ENCODE data around the gene MVB12A.

Gene MVB12A

DNA sequence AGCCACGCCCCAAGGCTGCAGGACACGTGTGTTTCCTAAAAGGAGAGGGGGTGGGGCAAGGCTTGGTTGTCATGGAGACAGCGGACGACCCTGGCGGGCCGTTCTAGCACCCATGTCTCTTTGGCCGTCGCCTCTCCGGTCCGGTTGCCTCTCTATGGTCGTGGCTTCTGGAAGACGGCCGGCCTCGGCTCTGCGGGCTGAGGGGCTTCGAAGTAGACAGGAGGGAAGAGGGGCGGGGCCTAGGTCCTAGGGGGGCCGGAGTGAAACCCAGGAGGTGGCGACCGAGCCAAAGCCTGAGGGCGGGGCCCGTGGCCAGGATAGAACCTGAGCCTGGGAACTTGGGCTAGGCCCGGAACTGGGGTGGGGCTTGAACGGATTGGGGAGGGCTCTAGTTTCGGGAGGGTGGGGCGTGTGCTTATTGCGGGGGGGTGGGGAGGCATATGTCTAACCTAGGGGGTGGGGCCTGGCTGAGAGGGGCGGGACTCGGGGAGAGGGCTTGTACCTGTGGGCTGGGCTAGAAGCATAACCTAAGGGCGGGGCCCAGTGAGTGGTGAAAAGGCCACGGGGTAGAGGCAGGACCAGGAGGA is 49.7 kb downstream of the MVB12A start:
- Histone ChIP-seq H3K27me3 (ENCODE audit: low read length) (no peaks in the 10 kb centered on the region), H3K79me2 (ENCODE audit: insufficient read depth, low read length) (no peaks in the 10 kb centered on the region), H2AFZ (ENCODE audit: low read depth, low read length, severe bottlenecking) (peak overlapping the region; percentile 85), H3K4me3 (ENCODE audit: insufficient read depth, low read length, poor library complexity, severe bottlenecking) (peak overlapping the region; percentile 61), H3K9me2 (replicated peaks; ENCODE audit: insufficient read depth, low read length) (no peaks in the 10 kb centered on the region), H3F3A (ENCODE audit: insufficient read depth) (no peaks in the 10 kb centered on the region; the same call in 1 of the 2 replicates), H3K9ac (ENCODE audit: low read length) (peak overlapping the region; percentile 52; the same call in 1 of the 2 replicates), H3K36me3 (ENCODE audit: low read length) (no peaks in the 10 kb centered on the region), H4K20me1 (ENCODE audit: low read depth, low read length) (no peaks in the 10 kb centered on the region), H3K4me2 (ENCODE audit: low read depth, low read length, poor library complexity, severe bottlenecking) (peak overlapping the region; percentile 96), H3K9me3 (ENCODE audit: insufficient read depth, low read length) (no peaks in the 10 kb centered on the region), H3K27ac (ENCODE audit: low read depth, low read length) (no peak overlapping the region)
- no peak for TF ChIP-seq EZH2phosphoT487 (conservative IDR thresholded peaks at IDR 0.05; ENCODE audit: low read length)
- TF ChIP-seq, protein P1, sequence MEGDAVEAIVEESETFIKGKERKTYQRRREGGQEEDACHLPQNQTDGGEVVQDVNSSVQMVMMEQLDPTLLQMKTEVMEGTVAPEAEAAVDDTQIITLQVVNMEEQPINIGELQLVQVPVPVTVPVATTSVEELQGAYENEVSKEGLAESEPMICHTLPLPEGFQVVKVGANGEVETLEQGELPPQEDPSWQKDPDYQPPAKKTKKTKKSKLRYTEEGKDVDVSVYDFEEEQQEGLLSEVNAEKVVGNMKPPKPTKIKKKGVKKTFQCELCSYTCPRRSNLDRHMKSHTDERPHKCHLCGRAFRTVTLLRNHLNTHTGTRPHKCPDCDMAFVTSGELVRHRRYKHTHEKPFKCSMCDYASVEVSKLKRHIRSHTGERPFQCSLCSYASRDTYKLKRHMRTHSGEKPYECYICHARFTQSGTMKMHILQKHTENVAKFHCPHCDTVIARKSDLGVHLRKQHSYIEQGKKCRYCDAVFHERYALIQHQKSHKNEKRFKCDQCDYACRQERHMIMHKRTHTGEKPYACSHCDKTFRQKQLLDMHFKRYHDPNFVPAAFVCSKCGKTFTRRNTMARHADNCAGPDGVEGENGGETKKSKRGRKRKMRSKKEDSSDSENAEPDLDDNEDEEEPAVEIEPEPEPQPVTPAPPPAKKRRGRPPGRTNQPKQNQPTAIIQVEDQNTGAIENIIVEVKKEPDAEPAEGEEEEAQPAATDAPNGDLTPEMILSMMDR (IDR thresholded peaks at IDR 0.05; ENCODE audit: insufficient read depth, low read length, poor library complexity, severe bottlenecking) = no peak

DNA sequence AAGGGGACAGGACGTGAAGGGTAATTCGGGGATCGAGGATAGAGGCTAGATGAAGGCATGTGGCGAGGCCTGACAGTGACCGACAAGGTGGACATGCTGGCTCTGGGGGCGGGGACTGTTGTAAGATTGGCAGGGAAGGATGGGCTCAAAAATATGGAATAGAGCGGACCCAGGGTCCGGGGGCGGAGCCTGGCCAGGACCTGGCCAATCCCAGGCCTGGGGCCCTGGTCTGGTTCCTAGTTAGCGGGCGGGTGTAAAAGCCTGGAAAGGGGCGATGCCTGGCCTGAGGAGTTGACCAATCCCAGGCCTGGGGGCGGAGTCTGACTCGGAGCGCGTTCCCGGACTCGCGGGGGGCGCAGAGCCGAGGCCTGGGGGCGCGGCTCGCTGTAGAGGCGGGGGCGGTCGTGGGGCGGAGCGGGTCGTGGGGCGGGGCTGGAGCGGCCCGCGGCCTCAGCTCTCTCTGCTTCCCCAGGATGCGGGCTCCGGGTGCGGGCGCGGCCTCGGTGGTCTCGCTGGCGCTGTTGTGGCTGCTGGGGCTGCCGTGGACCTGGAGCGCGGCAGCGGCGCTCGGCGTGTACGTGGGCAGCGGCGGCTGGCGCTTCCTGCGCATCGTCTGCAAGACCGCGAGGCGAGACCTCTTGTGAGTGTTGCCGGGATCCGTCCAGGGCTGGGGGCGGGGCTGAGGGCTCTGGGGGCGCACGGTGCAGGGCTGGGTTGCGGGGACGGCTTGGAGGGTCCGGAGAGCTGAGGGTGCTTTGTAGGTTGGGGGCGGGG is 50.4 kb downstream of the MVB12A start, which contains the start of gene SLC27A1:
SLC27A1 (plus strand) TSS at position 457 of the 774 bp plus-strand sequence; CDS start at position 474, 17 bp downstream.
- Histone ChIP-seq H3K79me2 (ENCODE audit: insufficient read depth, low read length) (no peaks in the 10 kb centered on the region), H3K4me3 (ENCODE audit: insufficient read depth, low read length, poor library complexity, severe bottlenecking) (peak within 1 kb of the TSS; percentile 61), H3K36me3 (ENCODE audit: low read length) (no peaks in the 10 kb centered on the region), H3K27me3 (ENCODE audit: low read length) (no peaks in the 10 kb centered on the region), H4K20me1 (ENCODE audit: low read depth, low read length) (no peaks in the 10 kb centered on the region), H3K9me3 (ENCODE audit: insufficient read depth, low read length) (no peaks in the 10 kb centered on the region), H2AFZ (ENCODE audit: low read depth, low read length, severe bottlenecking) (peak within 1 kb of the TSS; percentile 85), H3K9me2 (replicated peaks; ENCODE audit: insufficient read depth, low read length) (no peaks in the 10 kb centered on the region), H3K9ac (ENCODE audit: low read length) (peak within 1 kb of the TSS; percentile 52), H3K4me2 (ENCODE audit: low read depth, low read length, poor library complexity, severe bottlenecking) (peak within 1 kb of the TSS; percentile 96), H3F3A (ENCODE audit: insufficient read depth) (no peaks in the 10 kb centered on the region; the same call in 1 of the 2 replicates), H3K27ac (ENCODE audit: low read depth, low read length) (no peak within 1 kb of the TSS)
- TF ChIP-seq, protein P1 (IDR thresholded peaks at IDR 0.05; ENCODE audit: insufficient read depth, low read length, poor library complexity, severe bottlenecking) = no peak
- no peak for TF ChIP-seq EZH2phosphoT487 (conservative IDR thresholded peaks at IDR 0.05; ENCODE audit: low read length)

DNA sequence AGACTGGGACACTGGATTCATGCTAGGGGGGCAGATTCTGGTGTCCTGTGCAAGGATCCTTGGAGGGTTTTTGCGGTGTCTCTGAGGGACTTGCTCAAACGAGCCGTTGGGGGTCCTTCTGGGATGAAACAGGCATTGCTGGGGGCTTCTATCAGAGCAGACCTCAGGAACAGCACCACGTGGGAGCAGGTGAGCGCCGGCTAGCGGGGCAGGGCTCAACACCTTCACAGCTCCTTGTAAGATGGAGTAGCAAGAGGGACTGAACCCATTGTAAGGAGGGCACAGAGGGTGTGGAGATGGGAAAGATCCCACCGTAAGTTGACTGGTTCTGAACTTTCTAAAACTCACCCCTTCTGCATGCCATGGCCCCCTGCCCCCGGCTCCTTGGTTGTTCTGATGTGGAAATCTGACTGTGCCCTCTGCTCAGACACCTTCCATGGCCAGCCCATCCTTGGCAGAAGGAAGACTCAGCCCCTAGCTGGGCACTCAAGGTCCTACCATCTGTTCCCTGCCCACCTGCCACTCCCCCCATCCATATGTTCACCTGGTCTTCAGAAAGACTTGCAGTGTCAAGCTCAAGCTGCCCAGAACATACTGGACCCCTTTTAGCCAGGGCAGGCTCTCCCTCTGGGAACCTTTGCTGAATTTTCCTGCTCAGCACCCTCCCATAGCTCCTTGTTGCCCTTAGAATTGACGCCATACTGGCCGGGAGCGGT is 51.7 kb downstream of the MVB12A start:
- Histone ChIP-seq H3K9me2 (replicated peaks; ENCODE audit: insufficient read depth, low read length) (no peaks in the 10 kb centered on the region), H3F3A (ENCODE audit: insufficient read depth) (no peaks in the 10 kb centered on the region; the same call in 1 of the 2 replicates), H3K4me2 (ENCODE audit: low read depth, low read length, poor library complexity, severe bottlenecking) (no peak overlapping the region), H3K79me2 (ENCODE audit: insufficient read depth, low read length) (no peaks in the 10 kb centered on the region), H4K20me1 (ENCODE audit: low read depth, low read length) (no peaks in the 10 kb centered on the region), H3K27ac (ENCODE audit: low read depth, low read length) (no peak overlapping the region), H3K36me3 (ENCODE audit: low read length) (no peaks in the 10 kb centered on the region), H2AFZ (ENCODE audit: low read depth, low read length, severe bottlenecking) (no peak overlapping the region), H3K9me3 (ENCODE audit: insufficient read depth, low read length) (no peaks in the 10 kb centered on the region), H3K27me3 (ENCODE audit: low read length) (no peaks in the 10 kb centered on the region), H3K4me3 (ENCODE audit: insufficient read depth, low read length, poor library complexity, severe bottlenecking) (no peak overlapping the region), H3K9ac (ENCODE audit: low read length) (no peak overlapping the region)
- TF ChIP-seq, protein P1 (IDR thresholded peaks at IDR 0.05; ENCODE audit: insufficient read depth, low read length, poor library complexity, severe bottlenecking) = no peak
- no peak for TF ChIP-seq EZH2phosphoT487 (conservative IDR thresholded peaks at IDR 0.05; ENCODE audit: low read length)

Measured in SU-DHL-6 (cell line).